Activated naive CD4-positive, alpha-beta T cell treated with anti-CD3 and anti-CD28 coated beads, Interleukin-2, amount 50 U/mL, for 16 hours (primary cell): ENCODE measurements around the gene TBC1D22A.

Experiments
- DNase-seq: peaks from one replicate; pipeline ENCODE4 v3.0.0-alpha.2; 2020

The TBC1D22A gene

DNA sequence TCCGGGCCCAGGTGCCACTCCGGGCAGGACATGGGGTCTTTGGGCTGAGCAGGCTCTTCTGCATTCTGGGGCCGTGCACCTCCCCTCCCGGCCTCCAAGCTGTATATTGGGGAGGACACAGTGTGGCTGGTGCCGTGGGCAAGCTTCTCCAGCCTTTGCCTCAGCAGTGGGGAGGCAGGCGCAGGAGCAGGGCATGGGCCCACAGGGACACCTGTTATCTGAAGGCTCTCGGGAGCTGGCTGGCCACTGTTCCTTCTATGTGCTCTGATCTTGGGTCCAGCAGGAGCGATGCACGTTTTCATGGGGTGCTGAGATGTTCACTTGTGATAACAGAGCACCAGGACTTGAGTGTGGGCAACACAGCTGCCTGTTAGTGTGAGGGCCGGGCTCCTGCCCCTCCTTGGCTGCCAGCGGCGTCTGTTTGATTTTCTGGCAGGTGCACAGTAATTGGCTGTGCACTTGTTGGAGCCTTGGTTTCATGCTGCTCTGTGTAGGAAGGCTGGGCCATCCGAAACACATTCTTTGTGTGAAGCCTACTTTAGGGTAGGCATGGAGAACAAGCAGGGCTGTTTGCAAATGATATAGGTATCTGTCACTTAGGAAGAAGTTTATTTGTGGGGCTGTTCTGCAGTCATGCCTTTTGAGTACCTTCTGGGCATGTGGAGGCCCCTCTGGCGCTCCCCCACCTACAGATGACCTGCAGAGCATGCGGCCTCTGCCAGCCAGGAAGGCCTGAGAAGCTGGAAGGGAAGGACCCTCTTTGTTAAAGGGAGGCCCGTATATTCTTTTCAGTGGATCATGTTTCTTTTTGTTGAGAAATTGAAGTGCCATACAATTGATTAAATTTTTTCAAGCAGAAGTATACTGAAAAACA is 201.5 kb downstream of the TBC1D22A start:
- DNase-seq = no peak

DNA sequence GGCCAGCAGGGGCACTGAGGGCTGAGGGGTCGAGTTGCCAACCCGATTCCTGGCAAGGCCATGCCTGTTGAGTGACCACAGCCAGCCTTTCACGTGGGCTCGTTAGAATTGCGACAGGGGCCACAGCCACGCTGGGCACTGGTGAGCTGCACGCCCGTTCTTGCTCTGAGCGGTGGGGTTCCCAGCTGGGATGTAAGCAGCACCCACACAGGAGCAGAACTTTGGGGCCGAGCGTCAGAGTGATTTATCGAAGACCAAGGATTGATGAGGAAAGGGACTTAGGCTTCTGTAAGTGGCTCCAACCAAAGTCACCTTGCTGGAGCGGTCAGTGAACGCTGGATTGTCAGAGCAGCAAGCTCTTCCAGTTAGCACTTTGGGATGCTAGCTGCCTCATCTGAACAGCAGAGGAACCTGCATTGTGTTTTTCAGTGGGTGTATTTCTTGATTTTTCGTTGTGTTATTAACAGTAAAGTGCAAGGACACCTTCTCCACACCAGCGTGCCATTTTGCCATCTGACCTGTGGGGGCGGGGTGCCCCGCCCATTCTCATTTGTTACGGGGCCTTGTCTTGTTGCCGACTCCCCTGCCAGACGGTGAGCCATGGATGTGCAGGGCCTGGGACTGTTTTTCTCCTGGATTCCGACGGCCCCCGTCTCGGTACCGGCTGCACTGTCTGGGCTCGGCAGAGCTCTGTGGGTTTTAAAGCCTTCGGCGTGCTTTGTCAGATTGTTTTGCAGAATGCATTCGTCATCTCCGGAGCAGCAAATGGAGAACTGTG is 202.5 kb downstream of the TBC1D22A start:
- no peak for DNase-seq

DNA sequence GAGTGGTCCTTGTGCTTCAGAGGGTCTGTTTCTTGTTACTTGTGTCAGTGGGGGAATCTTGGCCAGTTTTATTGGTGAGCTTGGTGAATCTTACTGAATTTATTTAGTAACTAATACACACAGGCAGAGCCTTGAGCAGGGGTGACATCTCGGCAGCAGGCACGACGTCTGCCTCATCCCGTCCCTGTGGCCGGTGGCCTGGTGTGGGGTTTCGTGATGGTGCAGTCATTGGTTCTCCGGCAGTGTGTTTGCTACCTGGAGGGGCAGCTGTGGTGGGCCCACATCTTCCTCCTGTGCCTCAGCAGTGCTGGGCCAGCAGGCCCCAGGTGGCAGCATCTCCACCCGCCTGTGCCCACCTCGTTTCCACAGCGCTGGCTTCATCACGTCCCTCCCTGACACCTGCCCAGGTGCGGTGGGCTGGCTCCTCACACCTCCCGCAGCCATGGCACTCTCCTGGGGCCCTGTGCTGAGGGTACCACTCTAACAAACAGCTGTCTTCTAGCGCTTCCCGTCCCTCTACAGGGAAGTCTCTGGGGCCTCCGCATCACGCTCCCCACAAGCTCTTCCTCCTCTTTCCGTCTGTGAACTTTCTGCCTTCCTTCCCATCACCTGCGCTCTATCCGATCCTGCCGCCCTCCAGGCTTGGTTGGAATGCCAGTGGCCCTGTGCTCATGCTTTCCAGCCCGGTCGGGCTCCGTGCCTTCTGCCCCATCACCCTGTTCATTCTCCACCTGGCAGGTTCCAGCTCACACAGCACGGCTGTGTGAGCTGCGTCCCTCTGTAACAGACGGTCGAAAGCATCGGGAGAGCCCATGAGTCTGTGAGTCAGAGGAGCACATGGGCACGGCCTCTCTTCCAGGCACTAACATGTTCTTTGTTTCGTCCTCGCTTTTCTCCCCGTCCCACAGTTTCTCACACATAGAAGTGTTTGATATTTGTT is 203.4 kb downstream of the TBC1D22A start:
- DNase-seq = no peak

DNA sequence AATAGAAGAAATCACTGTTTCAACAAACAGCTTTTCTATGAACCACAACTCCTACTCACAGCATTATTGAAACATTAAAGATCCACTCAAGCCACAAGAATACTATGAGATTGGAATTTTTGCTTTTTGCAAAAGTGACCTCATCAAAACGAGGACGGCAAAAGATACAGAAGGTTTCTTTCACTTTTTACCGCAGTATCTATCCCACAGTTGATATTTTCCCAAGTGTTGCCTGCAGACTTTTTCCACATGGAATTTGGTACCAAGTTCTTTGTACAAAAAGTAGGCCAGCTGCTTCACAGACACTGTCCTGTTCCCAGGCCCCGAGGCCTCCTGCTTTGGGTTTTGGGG is 204.0 kb downstream of the TBC1D22A start:
- DNase-seq = no peak

DNA sequence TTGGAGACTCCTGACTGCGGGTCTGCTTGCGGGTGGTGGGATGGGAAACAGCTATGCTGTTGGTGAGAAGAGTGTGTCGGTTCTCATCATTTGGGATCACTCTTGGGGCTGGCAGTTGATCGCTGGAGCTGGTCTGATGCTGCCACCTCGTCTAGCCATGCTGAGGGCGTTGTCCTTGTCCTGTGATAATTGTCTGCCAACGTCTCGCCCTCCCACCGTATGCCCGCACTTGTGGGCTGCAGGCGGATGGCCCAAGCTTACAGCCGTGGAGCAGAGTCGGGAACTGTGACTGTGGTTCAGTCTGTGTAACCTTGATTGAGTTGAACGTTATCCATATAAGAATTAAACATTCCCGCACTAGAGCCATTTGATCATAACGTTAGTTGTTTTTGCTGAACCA is 204.4 kb downstream of the TBC1D22A start:
- DNase-seq = no peak

DNA sequence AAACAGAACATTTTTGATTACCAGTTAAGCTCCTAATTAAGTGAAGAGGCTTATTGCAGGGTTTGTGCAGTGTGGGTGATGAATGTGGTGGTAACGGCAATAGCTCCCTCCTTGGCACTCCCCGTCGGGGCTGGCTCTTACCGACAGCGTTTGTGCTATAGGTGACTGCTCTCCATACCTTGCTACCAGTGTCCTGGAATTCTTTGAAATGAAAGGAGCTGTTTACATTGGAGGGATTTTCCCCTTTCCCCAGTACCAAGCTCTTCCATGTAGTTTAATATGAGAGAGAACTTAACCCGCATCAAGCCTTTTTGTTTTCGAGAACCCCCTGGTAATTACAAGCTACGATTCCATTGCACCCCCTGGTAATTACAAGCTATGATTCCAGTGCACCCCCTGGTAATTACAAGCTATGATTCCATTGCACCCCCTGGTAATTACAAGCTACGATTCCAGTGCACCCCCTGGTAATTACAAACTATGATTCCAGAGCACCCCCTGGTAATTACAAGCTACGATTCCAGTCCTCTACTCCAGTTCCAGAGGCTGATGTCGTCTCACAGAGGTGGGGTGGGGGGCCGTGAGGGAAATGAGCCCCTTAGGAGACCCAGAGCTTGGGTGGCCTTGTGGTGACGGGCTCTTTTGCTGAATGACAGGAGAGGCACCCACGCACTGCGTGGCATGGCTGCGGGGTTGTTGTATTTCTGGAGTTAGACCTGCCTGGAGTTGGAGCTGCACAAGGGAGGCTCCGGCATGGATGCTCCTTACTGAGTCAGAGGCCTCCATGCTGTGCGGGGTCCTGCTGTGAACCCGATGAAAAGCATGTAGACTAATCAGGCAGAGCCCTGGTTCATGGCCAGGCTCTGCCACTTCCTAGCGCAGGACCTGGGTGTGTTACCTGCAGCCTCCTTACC is 205.3 kb downstream of the TBC1D22A start:
- DNase-seq = no peak

DNA sequence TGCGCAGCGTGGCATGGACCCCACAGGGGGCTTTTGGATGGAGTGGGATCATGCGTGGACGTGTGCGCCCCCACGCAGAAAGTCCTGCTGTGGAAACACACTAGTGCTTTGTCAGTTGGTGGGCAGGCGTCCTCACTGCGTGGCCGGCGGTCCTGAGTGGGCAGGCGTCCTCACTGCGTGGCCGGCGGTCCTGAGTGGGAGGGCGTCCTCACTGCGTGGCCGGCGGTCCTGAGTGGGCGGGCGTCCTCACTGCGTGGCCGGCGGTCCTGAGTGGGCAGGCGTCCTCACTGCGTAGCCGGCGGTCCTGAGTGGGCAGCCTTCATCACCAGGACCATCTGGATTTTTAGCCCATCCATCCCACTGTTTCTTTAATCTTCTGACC is 205.9 kb downstream of the TBC1D22A start:
- no peak for DNase-seq

DNA sequence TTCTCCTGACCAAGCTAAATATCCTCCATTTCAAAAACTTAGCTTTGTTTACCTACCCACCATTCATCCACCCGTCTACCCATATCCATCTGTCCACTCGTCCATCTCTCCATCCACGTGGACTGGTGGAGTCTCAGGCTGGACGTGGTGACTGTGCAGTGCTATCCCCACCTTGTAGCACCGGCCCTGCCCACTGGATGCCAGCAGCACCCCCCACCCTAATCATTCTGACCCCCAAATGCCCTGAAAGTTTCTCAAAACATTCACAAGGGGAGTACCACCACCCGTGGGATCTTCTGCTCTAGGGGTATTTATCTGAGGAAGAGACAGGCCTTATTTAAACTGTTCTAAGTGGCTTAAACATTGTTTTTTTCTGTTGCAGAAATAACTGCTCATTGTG is 206.4 kb downstream of the TBC1D22A start:
- no peak for DNase-seq

DNA sequence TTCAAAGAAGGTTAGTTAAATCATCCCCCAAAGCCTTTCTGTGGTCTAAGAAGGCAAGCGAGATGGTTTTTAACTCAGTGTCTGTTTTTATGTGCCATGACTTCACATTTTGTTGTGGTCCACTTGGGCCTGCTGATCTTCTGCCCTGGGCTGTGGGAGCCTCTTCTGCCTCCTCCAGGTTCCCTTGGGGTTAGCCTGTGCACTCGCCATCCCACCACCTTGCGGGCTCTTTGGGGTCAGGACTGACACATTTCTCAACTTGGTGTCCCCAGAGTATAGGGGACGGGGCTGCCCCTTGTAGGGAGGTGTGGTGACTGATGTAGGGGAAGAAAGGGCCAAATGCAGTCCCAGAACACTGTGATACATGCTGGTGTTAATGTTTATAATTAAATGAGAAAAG is 207.0 kb downstream of the TBC1D22A start:
- no peak for DNase-seq

DNA sequence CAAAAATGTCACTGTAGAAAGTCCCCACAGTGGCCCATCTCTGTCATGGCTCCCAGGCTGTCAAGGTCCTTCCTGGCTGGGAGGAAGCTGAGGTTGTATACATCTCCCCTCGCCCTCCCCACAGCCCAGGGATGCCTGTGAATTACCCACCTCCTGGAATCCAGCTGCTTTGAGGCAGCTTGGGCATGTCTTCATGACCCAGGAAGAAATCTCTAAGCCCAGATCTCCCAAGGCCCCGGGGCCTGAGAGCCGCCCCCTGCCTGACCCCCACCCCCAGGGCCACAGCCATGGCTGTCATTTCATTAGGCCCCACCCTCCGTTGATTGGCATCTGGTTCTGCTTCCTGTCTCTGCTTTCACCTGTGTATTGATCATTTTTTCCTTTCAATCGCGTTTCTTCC is 207.5 kb downstream of the TBC1D22A start:
- no peak for DNase-seq

DNA sequence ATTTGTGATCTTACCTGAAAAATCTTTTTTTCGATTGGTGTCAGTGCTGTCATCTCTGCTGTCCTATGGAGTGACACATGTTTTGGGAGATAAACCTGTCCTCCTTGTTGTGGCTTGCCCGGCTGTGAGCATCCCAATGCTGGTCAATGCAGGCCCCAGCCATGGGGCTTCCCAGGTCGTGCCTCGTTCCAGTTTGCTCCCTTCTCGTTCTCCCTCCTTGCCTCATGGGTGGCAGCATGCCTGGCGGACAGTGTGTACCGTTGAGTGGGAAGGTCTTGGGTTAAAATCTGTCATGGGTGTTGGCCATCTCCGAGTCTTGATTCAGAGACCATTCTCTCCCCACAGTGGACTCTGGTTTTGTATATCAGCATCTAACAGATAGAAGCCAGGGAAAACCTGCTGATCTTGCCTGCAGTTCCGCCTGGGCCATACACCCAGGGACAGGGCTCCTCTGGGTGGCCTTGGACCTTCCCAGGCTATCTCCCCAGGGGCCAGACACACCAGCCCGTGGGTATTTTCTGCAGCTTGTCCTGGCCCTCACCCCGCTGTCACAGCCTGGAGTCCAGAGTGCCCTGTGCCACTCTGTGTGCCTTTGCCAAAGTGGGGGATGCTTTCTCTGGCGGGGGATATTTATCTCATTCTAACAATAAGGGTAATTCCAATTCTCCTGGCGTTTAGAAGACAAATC is 208.1 kb downstream of the TBC1D22A start:
- DNase-seq = no peak

DNA sequence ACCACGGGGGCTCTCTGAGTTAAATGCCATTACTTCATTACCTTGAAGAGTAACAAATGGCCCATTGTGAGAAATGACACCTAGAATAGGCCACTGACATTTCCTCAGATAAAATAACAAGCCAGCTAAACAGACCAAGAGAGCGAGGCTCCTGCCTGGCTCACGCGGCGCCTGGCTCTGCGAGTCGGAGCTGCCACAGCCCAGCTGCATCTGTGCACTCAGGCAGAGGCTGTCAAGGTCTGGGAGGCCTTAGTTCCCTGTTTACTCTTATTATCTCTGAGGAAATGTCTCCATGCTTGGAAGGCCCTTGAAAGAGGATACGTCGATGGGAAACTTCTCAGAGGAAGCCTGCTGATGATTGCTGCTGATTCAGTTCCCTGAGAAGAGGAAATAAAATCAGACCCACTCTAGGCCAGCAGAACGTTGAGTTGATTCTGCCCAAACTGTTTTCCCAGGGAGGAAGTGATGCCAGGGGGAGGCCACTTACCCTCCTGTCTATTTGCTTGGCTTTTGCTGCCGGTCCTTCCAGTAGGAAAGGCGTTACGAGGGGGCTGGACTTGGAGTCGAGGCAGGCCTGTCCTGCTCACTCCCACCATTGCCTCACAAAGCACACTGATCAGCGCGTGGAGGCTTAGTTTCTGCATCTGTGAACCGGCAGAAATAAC is 208.8 kb downstream of the TBC1D22A start:
- DNase-seq = no peak

DNA sequence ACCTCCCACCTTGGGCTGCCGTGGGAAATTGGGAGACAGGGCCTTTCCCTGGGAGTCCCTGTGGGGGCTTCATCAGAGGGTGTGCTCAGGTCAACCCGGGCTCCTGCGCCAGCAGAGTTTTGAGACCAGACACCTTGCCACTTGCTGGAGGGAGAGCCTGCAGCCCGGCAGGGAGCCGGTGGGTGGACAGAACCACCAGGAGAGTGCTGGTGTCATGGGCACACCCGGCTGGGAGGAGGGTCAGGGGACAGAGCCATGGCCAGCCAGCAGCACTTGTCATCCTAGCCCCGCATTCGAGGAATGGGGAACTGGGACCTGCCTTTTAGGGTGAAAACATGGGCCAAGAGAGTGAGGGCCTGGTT is 209.3 kb downstream of the TBC1D22A start:
- no peak for DNase-seq

DNA sequence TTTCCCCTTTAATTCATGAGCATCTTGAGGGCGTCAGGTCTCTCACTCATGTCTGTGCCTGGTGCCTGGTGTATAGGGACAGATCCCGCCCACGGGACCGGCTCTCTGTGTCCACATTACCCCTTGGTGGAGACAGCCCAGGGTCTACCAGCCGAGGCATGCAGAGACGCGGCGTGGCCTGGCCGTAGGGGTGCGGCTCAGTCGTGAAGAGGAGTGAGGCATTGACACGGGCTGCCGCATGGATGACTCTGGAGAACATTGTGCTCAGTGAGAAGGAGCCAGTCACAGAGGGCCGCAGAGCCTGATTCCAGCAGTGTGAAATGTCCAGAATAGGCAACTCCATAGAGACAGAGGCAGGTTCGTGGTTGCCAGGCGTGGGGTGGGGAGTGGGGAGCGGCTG is 209.8 kb downstream of the TBC1D22A start:
- DNase-seq = no peak

DNA sequence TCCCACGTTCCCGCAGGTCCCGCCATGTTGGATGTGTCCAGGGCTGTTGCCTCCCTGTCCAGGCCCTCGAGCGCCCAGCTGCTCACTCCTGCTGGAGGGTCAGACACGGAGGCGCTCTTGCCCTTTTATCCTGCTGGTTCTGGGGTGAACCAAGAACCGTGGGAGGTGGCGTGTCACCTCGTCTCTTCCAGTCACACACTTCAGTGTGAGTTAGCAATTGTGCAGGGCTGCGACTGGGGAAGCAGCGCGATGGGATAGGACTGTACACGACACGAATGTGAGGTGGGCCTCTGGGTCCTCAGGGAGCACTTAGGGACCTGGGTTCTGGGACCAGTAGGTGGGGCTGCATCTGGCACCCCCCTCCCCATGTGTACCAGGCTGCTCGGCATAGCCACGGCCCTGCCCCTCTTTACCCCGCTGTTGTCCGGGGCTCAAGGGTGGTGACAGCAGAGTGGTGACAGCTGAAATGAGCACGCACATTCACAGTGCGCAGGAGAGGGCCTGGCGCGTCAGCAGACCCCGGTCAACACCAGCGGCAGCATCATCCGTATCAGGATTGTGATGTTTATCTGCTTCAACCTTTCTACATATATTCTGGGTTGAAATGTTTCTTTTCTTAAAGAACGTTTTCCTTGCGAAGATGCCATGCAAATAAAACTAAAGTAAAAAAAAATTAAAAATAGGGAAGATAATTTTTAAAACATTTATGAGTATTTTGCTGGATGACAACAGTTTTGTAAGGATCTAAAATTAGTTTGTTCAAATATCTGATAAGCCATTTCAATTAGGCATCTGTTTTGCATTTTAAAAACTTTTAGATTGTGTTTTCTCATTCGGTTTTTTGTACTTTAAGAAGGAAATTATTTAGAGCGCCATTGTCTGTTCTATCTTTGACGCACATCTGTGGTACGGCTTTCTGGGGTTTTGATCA is 210.7 kb downstream of the TBC1D22A start:
- no peak for DNase-seq

DNA sequence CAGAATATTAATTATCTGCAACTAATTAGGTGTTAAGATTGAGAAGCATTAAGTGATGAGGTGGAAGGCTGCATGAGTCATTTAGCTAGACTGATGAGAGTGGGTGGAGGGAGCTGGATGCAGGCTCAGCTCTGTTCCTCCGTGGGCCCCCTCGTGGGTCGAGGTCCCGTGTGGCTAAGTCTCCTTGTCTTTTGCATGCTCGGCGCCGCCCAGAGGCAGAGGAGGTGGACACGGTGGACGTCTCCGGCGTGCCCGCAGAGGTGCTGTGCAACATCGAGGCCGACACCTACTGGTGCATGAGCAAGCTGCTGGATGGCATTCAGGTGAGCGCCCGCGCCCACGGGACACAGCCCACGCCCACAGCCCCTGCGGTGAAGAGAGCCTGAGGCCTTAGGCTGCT is 211.6 kb downstream of the TBC1D22A start:
- DNase-seq = no peak

DNA sequence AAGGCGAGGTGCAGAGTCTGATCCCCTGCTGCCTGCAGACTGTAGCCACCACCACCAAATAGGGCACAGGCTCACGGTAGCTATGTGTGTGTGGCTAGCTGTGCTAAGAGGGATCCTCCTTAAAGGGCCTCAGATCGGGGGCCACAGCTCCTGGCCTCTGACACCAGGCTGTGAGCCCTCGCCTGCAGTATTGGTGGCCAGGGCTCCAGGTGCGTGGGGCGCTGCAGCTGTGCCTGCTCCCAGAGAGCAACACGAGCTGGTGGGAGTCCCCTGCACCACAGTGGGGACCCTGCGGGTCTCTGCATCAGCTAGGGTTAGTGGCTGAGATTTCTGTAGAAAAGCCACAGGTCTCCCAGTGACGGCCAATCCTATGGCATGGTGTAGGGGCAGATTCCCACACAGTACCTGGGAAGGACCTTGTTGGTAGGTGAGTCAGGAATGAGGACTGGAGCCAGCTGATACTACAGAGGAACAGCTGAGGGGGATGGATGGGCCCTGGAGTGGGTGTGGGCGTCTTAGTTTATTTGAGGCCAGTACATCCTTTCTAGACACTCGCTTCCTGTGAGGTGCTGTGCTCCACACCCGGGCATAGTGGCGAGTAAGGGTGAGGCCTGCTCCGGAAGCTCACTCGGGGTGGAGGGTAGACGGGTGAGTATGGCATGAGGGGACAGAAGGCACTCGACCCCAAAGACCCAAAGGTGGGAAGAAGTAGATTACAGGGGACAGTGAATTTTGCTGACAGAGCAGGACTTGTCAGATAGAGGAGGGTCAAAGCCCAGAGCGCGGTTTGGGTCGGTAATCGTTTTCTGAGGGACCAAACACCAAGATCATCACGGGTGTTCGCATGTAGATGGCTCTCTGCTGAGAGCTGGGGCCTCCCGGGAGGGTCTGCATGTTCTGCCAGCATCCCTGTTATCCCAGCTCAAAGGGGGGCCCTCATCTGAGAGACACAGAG is 212.5 kb downstream of the TBC1D22A start:
- no peak for DNase-seq

DNA sequence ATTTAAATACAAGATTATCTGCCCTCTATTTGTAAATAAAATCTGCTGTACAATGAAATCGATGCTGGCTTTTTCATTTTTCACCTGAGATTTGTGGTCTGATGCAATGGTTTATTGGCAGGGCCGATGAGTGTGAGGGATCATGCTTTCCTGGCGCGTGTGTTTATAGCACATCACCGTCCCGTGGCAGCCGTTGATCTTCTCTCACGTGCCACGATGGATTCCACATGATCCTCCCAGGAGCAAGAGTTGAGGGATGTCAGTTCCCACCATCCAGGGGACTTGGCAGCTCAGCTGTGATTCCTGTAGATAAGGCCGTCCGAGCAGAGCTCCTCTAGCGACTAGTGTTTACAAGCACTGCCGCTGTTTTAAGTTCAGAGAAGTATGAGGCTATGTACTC is 213.7 kb downstream of the TBC1D22A start:
- no peak for DNase-seq

DNA sequence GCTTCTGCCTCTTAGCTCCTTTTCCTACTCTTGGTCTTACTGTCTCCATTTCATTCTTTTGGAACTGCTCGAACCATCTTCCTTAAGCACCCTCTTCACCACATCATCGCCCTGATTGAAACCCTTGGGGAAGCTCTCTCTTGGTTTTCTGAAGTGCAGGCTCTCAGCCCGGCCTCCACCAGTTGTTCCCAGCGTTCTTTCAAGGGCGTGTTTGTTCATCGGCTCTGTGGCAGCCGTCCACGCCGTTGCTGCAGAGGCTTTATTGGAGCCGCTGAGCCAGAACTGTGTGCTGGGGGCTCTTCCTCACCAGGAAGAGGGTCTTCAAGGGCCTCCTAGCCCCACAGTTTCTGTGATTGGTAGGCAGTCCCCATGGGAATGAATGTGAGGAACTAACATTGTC is 214.1 kb downstream of the TBC1D22A start:
- no peak for DNase-seq
